Sigmoid colon (tissue), 7 donors: Measurements from ENCODE around the gene NEK6. TPM values are rescaled to one million over a fixed set of nuclear protein-coding genes. Genes with fewer than 3 reads are reported as not detected.

ENCODE experiments used
- DNase-seq: peaks from one replicate; pipeline ENCODE4 v3.0.0-alpha.2; 2019
- H3K27ac ChIP-seq, 4 donors: fragments of 200-600 bp; sonication (generic); one replicate each; pipeline ENCODE4 v1.5.1; 2016 to 2019; ENCODE audit warnings: mild to moderate bottlenecking in 1 of 4
- H3K27me3 ChIP-seq, 3 donors: fragments of 200-600 bp; sonication (generic); one replicate each; pipeline ENCODE4 v1.5.1; 2019; ENCODE audit warnings: mild to moderate bottlenecking in 1 of 3
- H3K36me3 ChIP-seq, 4 donors: fragments of 200-600 bp; sonication (generic); one replicate each; pipeline ENCODE4 v1.5.1; 2016 to 2019
- H3K4me1 ChIP-seq, 4 donors: fragments of 200-600 bp; sonication (generic); one replicate each; pipeline ENCODE4 v1.5.1; 2017 to 2019
- H3K4me3 ChIP-seq, 4 donors: fragments of 200-600 bp; sonication (generic); one replicate each; pipeline ENCODE4 v1.5.1; 2017 to 2019; ENCODE audit warnings: mild to moderate bottlenecking in 2 of 4, moderate library complexity in 1 of 4
- H3K9me3 ChIP-seq, 4 donors: fragments of 200-600 bp in 3 of 4; sonication (generic) in 3 of 4; one replicate each; pipeline versions ENCODE4 v1.5.1 to v1.6.1; 2013 to 2019
- EP300 ChIP-seq, 4 donors: sonication (generic); formaldehyde crosslinking; IDR thresholded peaks; one replicate each; pipeline ENCODE4 v1.6.1; 2017; ENCODE audit warnings: antibody characterized with exemption in 4 of 4
- POLR2A ChIP-seq, 2 donors: fragments of 450-650 bp; IDR thresholded peaks; one replicate each; pipeline ENCODE4 v1.6.1; 2016; ENCODE audit warnings: antibody characterized with exemption in 2 of 2, mild to moderate bottlenecking in 2 of 2, moderate library complexity in 2 of 2
- POLR2AphosphoS5 ChIP-seq, 4 donors: sonication (generic); formaldehyde crosslinking; IDR thresholded peaks; one replicate each; pipeline ENCODE4 v1.6.1; 2017; ENCODE audit warnings: antibody characterized with exemption in 4 of 4
- WGBS, 2 donors: extraction: QIAGEN DNeasy Blood & Tissue Kit; methylation state at CpG; one replicate each; pipeline ENCODE4 v1.1.7; 2013; 5-methylcytosine and 5-hydroxymethylcytosine counted together
- intact Hi-C: fragments of 100-400 bp; cut with DNase I; formaldehyde crosslinking; loops from one replicate; pipeline ENCODE4 v1.15.1; 2023
- polyA plus RNA-seq, 3 donors: library from polyadenylated mRNA; stranded (reverse); fragments of 200-250 nt; gene quantifications; one replicate each; pipeline ENCODE4 v1.2.3, GENCODE V29; 2013
- total RNA-seq, 4 donors: library from RNA; depleted of rRNA; stranded (reverse); fragments of >200 nt; gene quantifications; one replicate each; pipeline ENCODE4 v1.1.0, GENCODE V29; 2016
- TF ChIP-seq, protein P1 (sequence below), 4 experiments: fragments of 450-650 bp in 3 of 4; fragments of 200-600 bp in 1 of 4; IDR thresholded peaks; one replicate each; pipeline ENCODE4 v1.5.1; 2016 to 2019; ENCODE audit warnings: antibody characterized with exemption in 4 of 4, mild to moderate bottlenecking in 3 of 4, moderate library complexity in 2 of 4
- donor health status: healthy with polysubstance abuse.
- donor health status: Bipolar disorder and iron deficiency.
- donor health status: healthy.

NEK6 gene
- total and polyA plus RNA-seq, 7 donors: 8.2 to 36.2 (median 18.7) TPM

DNA sequence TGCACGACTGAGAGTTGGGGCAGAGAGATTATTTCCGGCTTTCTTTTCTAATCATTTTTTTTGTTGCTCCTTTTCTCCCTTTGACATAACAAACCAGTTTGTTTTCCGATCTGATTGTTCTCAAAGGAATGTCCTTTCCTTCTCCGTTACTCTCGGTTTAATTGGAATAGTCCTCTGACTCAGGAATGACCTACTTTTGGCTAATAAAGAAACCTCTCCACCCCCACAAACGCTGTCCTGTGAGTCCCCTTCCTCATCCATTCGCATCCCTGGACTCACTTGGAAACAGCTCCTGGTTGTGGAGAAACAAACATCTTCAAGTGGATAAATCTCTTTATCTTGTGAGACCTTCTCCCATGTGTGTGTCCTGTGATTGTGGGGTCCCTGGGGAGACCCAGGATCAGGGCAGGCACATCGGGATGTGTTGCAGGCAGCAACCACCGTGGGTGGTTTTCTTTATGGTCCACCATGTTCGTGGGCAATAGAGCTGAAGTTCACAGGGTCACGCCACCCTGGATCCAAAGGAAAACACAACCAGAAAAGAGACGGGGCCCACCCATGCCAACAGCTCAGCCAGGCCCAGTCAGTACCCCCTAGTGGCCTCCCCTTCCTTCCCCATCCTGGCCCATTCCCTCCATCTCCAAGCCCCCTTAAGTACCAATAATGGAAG, 45.2 kb upstream of the NEK6 start:
- no peak overlapping the region for H3K4me3 ChIP-seq
- intact Hi-C loops: no loop called here
- peak; percentile 52 for DNase-seq
- H3K27ac ChIP-seq: no peak overlapping the region
- no peaks in the 10 kb centered on the region for H3K4me1 ChIP-seq
- TF ChIP-seq, protein P1, sequence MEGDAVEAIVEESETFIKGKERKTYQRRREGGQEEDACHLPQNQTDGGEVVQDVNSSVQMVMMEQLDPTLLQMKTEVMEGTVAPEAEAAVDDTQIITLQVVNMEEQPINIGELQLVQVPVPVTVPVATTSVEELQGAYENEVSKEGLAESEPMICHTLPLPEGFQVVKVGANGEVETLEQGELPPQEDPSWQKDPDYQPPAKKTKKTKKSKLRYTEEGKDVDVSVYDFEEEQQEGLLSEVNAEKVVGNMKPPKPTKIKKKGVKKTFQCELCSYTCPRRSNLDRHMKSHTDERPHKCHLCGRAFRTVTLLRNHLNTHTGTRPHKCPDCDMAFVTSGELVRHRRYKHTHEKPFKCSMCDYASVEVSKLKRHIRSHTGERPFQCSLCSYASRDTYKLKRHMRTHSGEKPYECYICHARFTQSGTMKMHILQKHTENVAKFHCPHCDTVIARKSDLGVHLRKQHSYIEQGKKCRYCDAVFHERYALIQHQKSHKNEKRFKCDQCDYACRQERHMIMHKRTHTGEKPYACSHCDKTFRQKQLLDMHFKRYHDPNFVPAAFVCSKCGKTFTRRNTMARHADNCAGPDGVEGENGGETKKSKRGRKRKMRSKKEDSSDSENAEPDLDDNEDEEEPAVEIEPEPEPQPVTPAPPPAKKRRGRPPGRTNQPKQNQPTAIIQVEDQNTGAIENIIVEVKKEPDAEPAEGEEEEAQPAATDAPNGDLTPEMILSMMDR (IDR thresholded peaks at IDR 0.05): no peak
- no peak for TF ChIP-seq POLR2AphosphoS5 (IDR thresholded peaks at IDR 0.05)
- TF ChIP-seq EP300 (IDR thresholded peaks at IDR 0.05): no peak
- no peak for TF ChIP-seq POLR2A (IDR thresholded peaks at IDR 0.05)
- H3K27me3 ChIP-seq: no peaks in the 10 kb centered on the region
- H3K9me3 ChIP-seq: no peaks in the 10 kb centered on the region
- 76 to 82% methylated on average over 12 of the region's 12 CpGs for WGBS, 2 donors
- no peaks in the 10 kb centered on the region for H3K36me3 ChIP-seq

DNA sequence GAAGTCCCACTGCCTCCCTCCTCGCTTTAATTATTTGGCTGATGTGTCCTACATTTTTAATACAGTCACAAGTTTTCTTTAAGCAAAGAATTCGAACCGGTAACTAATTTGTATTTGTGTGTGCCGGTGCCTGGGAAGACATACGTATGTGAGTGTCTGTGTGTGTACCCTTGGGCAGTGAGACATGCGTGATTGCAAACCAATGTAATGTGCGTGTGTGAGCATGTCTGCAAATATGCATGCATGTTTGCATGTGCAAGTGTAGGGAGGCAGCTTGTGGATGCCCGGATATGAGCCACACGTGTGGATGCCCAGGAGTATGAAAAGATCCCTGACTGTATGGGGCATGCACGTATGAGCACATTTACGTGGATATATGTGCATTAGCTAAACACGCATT, 44.4 kb upstream of the NEK6 start:
- H3K27me3 ChIP-seq: no peaks in the 10 kb centered on the region
- no peaks in the 10 kb centered on the region for H3K9me3 ChIP-seq
- no peak overlapping the region for H3K4me3 ChIP-seq
- no peak overlapping the region for H3K27ac ChIP-seq
- intact Hi-C loops: no loop called here
- DNase-seq: peak; percentile 4
- TF ChIP-seq EP300 (IDR thresholded peaks at IDR 0.05) (no peak), POLR2A (IDR thresholded peaks at IDR 0.05) (no peak), POLR2AphosphoS5 (IDR thresholded peaks at IDR 0.05) (no peak)
- TF ChIP-seq, protein P1 (IDR thresholded peaks at IDR 0.05): no peak
- 93% methylated on average over 12 of the region's 12 CpGs for WGBS, 2 donors
- H3K36me3 ChIP-seq: no peaks in the 10 kb centered on the region
- H3K4me1 ChIP-seq: peaks cover 0 to 2% (median 0%) of the 10 kb centered on the region in 4 donors

DNA sequence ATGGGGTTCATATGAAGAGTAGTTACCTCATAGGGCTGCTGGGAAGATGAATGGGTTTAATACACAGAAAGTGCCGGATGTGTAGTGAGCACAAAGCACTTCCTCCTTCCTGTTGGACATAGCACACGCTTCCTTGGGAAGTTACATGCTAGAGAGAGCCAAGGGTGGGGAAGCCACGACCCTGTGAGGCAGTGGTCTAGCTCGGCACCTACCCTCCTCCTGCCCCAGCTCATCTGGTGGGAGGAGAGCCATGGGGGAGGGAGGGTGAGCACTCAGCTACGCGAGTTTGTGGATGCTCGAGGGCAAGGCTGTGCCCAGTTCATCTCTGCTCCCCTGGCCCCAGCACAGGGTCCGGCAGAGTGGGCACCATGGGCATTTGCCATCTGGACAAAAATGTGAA, 43.6 kb upstream of the NEK6 start:
- Histone ChIP-seq H3K4me1 (peaks cover 0 to 5% (median 0%) of the 10 kb centered on the region in 4 donors), H3K27ac (no peak overlapping the region), H3K36me3 (no peaks in the 10 kb centered on the region), H3K27me3 (no peaks in the 10 kb centered on the region), H3K9me3 (no peaks in the 10 kb centered on the region), H3K4me3 (no peak overlapping the region)
- peak; percentile 17 for DNase-seq
- intact Hi-C loops: no loop called here
- TF ChIP-seq POLR2AphosphoS5 (IDR thresholded peaks at IDR 0.05) (no peak), POLR2A (IDR thresholded peaks at IDR 0.05) (no peak), EP300 (IDR thresholded peaks at IDR 0.05) (no peak)
- TF ChIP-seq, protein P1 (IDR thresholded peaks at IDR 0.05): no peak
- WGBS, 2 donors: 60 to 77% methylated on average over 8 of the region's 8 CpGs

DNA sequence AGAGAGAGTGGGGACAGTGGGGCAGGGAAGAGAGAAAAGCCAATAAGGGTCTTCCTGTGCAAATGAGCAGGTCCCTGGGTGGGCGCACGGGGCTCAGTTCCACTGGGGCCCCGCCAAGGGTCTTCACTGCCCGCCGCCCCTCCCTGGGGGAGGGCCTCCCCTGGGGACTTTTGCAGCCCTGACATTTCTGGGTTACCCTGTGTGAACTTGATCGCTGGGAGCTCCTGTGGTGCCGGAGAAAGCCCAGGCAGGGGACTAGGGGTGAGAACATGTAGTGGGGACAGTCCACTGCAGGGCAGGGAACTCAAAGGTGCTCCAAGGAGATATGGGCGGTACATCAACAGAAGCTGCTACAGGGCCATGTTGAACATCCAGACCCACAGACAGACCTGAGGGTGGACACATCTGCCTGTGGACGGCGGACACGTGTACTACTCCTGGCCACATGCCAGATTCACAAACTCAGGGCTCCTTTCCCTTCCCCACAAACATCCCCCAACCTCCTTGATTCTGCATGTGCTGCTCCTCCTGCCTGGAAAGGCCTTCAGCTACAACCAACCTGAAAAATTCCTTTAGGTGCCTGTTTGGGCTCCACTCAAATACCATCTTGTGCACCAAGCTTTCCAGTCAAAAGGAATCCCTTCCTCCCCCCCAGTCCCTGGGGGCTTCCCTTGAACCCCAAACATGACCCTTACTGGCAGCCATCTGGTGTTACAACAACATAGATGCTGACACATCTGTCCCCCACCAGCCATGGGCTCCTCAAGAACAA, 43.0 kb upstream of the NEK6 start:
- H3K9me3 ChIP-seq: no peaks in the 10 kb centered on the region
- peaks cover 0 to 5% (median 0%) of the 10 kb centered on the region in 4 donors for H3K4me1 ChIP-seq
- no peaks in the 10 kb centered on the region for H3K36me3 ChIP-seq
- TF ChIP-seq EP300 (IDR thresholded peaks at IDR 0.05): no peak
- TF ChIP-seq, protein P1 (IDR thresholded peaks at IDR 0.05): no peak
- TF ChIP-seq POLR2A (IDR thresholded peaks at IDR 0.05): no peak
- no peak for TF ChIP-seq POLR2AphosphoS5 (IDR thresholded peaks at IDR 0.05)
- no peak overlapping the region for H3K27ac ChIP-seq
- no peaks in the 10 kb centered on the region for H3K27me3 ChIP-seq
- 78 to 90% methylated on average over 11 of the region's 11 CpGs for whole genome bisulfite sequencing, 2 donors
- DNase-seq: peak; percentile 34
- intact Hi-C loops: no loop called here
- H3K4me3 ChIP-seq: no peak overlapping the region
